Activated CD8-positive, alpha-beta memory T cell treated with anti-CD3 and anti-CD28 coated beads, Interleukin-2, amount 50 U/mL, for 24 hours (primary cell): ENCODE measurements around the gene RABIF.
"Not testable (repeated sequence)": the region's sequence is repeated elsewhere in the genome, so short reads cannot be mapped to it uniquely, and the experiment has no call there.

Source experiments
- DNase-seq: peaks from one replicate; pipeline ENCODE4 v3.0.0-alpha.2; 2020; ENCODE audit errors: extremely low read depth

RABIF gene

DNA sequence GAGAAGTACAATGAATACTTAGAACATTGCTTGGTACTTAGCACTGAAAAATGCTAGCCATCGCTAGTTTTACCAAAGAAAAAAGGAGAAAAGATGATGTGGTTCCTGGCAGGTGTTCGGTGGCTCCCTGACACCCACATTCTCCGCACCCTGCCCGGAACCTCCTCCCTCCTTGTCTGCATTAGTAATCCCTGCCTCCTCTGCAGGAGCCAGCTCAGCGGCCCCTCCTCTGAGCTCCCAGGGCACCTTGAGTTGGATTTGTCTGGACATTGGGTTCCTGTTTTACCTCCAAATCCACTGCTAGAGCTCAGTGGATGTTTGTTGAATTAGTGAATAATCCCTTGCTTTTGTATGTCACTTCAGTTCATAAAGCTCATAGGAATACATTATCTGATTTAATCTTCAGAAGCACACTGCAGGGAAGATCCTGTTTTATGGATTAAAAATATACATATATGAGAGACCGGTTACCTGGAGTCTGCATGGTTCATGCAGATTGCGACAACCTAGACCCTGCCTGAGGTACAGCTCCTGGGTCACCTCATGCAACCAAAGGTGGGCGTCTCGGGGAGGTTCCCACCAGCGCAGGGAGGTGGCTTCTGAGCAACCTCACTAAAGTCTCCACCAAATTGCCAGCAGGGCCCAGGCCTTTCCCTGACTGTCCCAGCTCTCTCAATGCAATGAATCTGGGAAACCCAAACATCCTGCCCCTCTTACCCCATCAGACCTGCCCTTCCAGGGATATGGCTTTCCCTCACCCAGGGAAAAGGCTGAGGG is 54.0 kb downstream of the RABIF start:
- no peak for DNase-seq

DNA sequence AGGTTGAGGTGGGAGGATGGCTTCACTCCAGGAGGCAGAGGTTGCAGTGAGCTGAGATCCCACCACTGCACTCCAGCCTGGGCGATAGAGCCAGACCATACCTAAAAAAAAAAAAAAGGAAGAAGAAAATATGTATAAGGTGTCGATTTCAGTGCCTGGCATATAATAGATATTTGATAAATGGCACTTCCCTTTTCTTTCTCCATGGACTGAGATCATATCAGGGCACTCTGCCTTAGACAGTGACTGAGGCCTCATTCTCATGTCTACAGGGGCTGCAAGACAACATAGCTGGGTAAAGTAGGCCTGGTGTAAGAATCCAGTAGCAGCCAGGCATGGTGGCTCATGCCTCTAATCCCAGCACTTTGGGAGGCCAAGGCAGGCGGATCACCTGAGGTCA is 57.0 kb downstream of the RABIF start:
- DNase-seq, result no peak

DNA sequence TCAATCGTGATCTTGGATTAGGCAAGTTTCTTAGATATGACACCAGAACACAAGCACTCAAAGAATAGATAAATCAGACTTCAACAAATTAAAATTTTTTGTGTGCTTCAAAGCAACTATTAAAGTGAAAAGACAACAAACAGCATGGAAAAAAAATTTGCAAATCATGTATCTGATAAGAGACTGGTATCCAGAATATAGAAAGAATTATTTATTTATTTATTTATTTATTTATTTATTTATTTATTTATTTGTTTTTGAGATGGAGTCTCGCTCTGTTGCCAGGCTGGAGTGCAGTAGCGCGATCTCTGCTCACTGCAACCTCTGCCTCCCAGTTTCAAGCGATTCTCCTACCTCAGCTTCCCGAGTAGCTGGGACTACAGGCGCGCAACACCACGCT is 59.7 kb downstream of the RABIF start:
- DNase-seq, result not testable (repeated sequence)
